ENCODE measurements around the gene TRMT13.
A peak's percentile ranks its signal among the peaks of the same experiment; 100 is the strongest.

TRMT13 gene, protein sequence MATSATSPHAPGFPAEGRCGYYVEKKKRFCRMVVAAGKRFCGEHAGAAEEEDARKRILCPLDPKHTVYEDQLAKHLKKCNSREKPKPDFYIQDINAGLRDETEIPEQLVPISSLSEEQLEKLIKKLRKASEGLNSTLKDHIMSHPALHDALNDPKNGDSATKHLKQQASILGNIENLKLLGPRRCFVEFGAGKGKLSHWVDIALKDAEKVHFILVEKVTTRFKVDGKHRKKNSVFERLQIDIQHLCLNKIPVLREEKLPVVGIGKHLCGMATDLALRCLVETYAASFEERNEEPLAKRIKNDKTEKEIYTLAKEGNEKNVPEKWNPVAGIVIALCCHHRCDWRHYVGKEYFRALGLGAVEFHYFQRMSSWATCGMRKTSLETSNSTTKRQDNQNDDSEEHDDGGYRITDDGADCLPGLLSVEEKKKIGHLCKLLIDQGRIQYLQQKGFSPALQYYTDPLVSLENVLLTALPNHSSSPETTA

DNA sequence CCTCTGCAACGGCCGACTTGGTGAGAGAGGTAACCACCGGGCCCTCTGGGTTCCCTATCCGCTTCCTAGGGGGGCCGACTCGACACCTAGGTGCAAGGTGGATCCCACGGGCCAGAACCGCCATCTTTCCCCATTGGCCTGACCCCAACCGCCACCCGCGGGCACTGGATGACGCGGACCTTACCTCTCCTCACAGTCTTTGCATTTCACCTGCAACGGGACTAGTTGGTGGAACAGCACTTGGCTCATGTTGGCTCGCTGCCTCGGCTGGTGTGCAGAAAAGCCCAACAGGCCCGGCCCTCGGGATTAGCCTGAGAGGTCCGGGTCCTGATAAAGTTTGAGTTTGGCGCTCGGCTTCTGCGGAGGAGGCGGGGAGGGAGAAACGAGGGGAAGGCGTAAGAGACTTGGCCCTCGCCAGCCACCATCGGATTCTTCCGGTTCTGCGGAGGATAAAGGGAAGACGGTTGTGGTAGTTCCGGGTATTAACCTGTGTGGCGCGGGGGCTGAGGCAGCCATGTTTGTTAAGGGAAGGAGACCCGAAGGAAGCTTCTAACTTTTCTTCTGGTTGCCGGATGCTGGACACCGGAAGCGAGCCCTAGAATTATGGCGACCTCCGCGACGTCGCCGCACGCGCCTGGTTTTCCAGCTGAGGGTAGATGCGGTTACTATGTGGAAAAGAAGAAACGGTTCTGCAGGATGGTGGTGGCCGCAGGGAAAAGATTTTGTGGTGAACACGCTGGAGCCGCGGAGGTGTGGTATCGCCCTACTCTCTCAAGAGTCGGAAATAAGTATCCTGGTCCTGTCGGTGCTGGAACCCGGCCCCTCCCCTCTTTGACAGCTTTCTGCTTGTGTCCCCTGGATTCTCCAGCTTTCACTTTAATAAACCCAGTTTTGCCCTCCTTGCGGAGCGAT is at the start of gene TRMT13, which contains the start of gene SASS6:
TRMT13 (plus strand) TSS at position 598 of the 912 bp plus-strand sequence; CDS start at position 604, 6 bp downstream.
SASS6 (minus strand) TSS at position 365 of the 912 bp plus-strand sequence; CDS start at position 249, 116 bp downstream.
- peak; percentile 88 for DNase-seq

DNA sequence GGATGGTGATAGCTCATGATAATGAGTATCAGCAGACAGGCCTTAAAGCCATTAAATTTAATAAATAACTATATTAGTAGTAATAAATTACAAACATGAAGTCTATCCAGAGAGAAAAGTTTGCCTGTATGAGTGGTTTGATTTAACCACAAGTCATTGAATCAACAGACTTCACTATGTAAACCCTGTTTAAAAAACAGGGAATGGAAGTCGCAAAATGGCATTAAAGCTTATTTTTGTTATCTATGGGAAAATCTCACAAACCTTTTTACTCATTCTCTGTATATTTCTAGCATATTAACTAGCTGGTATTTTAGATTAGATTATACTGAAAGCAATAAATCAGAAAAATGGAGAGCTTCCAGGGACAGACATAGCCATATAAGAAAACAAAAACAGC is 45.6 kb upstream of the TRMT13 start:
- no peak for DNase-seq

DNA sequence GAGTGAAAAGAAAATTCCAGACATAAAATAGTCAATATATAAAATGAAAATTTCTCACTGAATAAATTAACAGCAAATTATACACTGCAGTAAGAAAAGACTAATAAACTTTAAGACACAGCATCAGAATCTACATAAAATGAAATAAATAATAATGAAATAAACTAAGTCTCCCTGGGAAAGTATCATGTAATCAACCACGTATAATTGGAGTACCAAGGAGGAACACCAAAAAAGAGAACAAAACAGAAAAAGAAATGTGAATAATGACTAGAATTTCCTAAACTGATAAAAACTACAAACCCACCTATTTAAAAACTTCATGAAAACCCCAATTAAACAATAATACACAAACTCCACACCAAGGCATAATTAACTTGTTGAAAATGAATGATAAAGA is 43.9 kb upstream of the TRMT13 start:
- no peak for DNase-seq

DNA sequence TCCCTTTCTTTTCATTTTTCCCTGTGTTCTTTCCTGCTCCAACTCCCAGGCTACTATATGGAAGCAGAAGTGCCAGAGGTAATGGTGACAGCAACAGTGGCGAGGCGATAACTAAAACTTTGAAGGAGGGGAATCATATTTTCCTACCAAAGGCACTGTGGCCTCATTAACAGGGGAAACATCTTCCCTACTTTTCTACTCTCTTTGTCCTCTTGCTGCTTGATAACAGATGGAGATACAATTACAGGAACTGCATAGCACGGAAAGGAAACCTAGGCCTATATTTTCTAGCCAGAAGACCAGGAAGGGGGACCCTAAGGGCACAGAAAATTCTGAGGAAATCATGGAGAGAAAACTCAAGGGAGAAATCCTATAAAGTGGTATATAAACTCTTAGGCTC is 42.5 kb upstream of the TRMT13 start:
- DNase-seq = no peak

DNA sequence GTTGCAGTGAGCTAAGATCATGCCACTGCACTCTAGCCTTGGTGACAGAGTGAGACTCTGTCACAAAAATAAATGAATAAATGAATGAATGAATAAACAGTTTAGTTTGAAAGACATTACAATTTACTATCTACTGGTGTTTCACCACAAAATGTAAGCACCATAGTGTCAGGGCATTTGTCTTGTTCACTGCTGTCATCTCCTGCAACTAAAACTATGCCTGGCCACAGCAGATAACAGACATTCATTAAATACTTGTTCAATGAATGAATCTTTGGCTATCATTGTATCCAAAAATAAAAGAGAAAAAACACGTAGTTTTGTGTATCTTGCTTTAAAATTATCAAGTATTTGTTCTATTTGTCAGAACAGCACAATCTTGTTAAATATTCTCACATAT is 32.8 kb upstream of the TRMT13 start:
- DNase-seq = no peak

DNA sequence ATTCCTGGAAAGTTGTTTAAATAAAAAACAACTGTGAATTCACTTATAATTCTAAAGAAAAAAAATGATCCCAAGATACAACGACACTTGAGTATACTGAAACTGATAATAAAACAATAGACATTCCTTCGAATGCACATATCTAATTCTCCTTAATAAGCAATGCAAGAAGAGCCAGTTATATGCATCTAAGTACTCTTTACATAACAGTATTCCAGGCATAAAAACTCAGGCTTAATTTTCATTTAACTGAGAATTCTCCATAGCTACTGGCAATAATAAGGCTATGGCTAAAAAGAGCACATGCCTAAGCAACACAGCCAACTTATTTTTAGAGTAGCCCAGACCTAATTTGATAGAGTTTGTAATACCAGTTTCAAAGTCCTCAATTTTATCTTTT is 31.4 kb upstream of the TRMT13 start:
- DNase-seq = no peak

DNA sequence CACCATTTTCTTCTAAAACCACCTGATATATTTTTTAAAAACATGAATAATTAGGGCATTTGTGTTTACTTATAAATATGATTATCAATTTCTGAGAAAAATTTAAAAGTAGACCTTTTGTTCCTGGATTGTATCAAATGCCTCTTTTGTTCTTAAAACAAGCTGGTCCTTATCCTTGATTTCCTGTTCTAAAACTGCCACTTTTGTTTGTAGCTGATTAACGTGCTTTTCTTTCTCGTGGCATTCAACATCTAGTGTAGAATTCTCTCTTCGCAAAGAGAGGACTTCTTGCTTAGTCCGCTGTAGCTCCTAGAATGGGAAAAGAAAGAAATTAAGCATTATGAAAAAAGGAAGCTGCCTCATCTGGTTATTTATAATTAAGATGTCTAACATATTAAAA is 25.3 kb upstream of the TRMT13 start:
- DNase-seq = no peak

DNA sequence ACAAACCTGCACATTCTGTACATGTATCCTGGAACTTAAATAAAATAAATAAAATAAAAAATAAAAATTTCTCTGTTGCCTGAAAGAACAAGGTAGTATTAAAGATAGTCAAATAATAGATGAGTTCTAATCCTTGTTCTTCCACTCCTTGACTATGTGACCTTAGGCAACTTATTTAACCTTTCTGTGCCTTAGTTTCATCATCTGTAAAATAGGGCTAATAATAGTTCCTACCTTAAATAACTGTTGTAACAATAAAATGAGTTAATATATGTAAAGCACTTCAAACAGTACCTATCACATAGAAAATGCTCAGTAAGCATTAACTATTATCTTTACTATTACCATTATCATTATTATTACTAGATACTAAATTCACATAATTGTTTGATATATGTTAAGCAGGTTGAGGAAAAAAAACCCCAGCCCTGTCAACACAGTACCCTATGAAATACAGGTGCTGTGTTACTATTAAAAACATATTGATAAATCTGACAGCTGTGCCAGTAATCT is 23.4 kb upstream of the TRMT13 start:
- no peak for DNase-seq

DNA sequence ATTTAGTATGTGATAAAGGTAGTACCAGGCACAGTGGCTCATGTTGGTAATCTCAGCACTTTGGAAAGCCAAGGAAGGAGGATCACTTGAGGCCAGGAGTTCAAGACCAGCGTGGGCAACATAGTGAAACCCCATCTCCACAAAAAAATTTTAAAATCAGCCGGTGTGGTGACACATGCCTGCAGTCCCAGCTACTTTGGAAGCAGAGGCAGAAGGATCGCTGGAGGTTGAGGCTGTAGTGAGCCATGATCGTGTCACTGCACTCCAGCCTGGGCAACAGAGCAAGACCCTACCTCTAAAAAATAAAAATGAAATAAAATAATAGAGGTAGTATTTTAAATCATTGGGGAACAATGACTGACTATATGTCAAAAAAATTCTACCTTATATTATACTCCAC is 17.4 kb upstream of the TRMT13 start:
- DNase-seq = no peak

DNA sequence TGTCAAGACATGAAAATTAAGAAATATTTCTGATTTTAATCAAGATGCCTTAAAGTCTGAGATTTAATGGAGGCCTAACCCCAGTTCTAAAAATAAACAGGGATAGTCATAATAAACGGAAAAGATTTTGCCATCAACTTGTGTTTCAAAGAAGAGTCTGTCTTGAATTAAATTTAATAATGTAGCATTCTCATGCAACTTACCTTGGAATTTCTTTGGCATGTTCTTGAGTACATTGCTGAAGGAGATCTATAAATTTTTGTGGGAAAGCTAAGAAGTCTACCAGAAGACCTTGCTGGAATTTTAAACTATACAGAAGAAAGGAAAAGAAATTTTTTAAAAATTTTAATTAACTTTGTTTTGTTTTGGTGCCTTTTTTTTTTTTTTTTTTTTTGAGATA is 10.8 kb upstream of the TRMT13 start:
- DNase-seq = no peak

DNA sequence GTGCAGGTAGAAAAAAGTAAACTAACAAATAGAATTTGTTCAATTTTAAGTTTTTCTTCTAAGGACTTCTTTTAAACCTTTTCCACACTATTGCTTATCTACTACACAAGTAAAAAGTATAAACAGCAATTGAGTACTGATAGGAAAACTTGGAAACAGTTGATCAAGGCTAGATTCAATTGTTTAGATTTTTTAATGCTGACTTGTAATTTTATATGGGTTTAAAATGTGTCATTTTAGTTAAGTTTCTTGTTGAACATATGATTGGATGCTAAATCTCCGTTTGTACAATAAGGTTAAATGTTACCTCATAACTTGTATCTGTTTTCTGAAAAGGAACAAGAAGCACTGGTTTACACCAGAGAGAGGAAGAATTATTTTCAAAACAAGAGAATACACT is 5.7 kb upstream of the TRMT13 start:
- no peak for DNase-seq

DNA sequence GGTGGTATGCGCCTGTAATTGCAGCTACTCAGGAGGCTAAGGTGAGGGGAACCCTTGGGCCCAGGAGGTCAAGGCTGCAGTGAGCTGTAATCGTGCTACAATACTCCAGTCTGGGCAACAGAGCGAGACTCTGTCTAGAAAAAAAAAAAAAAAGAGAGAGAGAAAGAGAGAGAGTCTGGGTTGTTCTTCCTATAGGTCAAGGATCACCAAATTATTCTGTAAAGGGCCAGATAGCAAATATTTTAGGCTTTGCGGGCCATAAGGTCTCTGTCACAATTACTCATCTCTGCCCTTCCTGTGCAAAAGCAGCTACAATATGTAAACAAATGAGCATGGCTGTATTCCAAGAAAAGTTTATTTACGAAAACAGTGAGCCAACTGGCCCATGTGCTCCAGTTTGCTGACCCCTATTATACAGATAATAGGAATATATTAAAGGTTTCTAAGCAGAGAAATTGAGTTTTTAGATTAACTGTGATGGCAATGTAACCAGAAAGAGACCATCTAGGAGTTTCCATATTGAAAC is 2.3 kb upstream of the TRMT13 start:
- DNase-seq = no peak

DNA sequence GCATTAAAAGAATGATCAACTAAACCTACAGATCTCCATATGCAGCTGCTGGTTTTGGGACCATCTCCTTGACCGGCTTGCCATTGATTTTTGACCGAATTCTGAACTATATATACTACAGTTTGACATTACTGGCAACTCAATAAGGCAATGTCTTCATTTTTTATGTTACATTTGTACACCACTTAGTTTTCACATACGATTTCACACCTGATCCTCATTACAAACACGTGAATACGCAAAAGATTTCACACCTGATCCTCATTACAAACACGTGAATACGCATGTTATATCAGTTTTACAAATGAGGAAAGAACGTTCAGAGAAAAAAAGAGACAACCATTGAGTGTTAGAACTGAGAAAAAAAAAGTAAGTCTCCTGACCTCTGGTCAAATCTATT is 1.3 kb upstream of the TRMT13 start:
- no peak for DNase-seq

DNA sequence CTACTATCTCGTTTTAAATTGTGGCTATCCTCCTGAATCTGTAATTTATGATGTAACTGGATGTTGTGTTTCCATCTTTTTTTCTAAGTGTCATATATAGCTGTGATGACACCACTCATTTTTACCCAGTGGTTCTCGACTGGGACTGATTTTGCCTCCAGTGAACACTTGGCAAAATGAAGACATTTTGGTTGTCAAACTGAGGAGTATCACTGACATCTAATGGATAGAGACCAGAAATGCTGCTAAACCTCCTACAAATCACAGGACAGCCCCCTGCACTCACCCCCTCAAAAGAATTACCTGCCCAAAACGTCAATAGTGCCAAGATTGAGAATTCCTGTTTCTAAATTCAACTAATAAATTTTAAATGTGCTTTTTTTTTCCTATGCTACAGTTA is 1.9 kb downstream of the TRMT13 start:
- no peak for DNase-seq

DNA sequence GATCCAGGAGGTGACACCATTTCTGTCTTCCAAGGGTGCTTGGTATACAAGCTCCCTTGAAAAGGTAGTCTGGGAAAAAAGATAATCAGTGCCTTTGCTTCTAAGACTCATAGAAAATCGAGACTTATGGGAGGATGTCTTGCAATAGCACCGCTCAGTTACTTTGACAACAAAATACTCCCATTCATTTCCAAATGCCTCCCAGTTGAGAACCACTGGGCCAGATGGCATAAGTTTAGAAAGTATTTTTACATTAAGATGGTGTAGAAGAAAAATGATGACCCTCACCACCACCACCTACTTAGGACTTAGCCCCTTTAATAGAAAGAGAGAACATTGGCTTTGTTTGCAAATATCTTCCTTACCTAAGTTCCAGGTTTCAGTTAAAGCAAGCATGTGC is 4.6 kb downstream of the TRMT13 start:
- no peak for DNase-seq

DNA sequence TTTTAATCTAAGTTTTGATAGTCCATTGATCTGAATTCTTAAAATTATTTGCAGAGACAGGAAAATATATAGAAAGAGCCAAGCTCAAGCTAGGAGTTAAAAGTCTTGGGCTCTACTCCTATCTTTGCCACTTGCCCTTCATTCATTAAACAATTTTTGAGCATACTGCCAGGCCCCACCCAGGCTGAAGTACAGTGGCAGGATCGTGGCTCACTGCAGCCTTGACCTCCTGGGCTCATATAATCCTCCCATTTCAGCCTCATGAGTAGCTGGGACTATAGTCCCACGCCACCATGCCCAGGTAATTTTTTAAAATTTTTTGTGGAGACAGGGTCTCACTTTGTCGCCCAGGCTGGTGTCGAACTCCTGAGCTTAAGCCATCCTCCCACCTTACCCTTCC is 8.2 kb downstream of the TRMT13 start:
- DNase-seq = no peak

DNA sequence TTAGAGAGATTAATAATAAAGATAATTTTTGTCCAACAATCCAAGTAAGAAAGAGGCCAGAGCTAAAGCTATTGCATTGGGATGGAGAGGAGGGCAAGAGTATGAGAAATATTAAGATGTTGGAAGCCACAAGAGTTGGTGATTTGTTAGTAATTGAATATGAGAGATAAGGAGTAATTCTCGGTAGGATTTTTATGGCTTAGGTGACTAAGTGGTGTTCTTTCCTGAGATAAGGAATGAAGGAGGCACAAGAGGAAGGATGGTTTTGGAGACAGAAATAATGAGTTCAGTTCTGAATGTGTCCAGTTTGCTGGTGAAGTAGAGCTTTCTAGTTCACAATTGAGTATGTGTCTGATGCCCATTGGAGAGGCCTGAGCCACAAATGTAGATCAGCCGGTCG is 9.4 kb downstream of the TRMT13 start:
- DNase-seq = no peak

DNA sequence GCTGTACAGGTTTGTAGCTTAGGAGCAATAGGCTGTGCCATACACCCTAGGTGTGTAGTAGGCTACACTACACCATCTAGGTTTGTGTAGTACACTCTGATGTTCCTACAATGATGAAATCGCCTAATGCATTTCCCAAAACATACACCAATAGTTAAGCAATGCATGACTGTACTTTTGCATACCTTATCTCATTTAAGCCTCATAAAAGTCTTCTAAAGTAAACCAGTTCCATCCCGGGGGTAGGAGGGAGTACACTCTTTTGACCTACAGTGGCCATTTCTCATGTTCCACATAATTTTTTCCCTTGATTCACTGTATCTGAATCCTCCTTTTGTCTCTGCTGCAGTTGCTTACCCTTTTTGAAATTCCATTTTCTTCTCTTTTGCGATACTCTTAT is 12.2 kb downstream of the TRMT13 start:
- DNase-seq = no peak

DNA sequence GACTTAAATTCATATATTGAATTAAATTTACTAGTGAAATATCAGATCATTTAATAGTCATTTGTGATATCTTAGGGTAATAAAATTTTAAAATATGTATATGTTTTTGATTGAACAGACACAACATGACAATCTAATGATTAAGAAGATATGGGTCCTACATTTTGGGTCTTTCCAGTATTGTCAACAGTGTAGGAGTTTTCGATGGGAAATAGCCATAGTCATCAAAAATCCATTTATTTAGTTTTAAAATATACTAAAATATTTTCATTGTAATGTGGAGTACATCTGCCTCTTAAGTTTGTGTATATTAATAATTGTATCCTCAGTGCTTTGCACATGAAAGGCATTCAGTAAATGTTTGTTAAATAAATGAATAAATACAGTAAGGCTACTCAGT is 14.0 kb downstream of the TRMT13 start:
- no peak for DNase-seq

DNA sequence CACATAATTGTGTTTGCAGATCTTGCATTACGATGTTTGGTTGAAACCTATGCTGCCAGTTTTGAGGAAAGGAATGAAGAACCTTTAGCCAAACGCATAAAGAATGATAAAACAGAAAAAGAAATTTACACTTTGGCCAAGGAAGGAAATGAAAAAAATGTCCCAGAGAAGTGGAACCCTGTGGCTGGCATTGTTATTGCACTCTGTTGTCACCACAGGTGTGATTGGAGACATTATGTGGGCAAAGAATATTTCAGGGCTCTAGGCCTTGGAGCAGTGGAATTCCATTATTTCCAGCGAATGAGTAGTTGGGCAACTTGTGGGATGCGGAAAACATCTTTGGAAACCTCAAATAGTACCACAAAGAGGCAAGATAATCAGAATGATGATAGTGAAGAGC is 14.9 kb downstream of the TRMT13 start:
- DNase-seq = no peak

DNA sequence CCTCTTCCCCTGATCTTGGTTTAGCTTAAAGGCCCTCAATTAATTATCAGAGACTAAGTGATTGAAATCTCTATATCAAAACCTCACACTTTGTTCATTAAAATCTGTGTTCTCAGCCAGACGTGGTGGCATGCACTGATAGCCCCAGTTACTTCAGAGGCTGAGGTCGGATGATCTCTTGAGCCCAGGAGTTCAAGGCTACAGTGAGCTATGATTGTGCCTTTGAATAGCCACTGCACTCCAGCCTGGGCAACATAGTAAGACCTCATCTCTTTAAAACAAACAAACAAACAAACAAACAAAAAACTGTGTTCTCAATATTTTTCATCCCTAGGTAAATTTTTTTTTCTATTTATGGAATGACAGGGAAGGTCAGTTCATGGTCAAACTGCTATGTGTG is 18.7 kb downstream of the TRMT13 start:
- no peak for DNase-seq

DNA sequence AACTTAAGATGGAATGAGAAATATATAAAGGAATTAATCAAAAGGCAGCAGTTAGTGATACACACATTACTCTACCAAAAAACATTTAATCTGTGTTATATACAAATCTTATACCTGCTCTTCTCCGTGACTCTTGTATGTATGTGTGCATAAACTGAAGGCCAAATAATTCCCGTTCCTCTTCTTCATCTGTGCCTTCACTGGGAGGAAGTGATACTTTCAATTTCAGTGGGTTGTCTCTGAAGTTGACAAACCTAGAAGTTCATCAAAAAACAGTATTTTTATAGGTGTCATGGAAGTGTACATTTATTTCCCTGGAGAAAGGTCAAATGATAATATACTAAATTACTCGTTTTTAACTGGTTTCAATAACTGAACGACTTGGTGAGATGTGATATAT is 19.3 kb downstream of the TRMT13 start:
- DNase-seq = no peak

DNA sequence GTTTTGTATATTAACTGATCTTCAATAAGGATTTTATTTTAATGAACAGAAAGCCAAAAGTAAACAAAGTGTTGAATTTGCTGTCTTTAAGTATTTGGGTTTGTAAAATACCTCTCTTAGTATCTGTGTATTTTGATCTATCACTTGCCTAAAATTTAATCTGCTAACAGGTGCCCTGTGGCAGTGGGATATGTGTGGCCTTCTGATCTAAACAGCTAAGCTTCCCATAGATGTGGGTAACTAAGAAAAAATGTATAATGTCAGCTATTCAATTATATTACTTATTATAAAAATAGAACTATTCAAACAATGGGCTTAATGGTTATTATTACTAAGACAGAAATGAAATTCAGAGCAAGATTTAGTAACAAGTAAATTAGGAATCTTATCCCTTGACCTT is 29.9 kb downstream of the TRMT13 start:
- DNase-seq = no peak

Measured in stimulated activated CD4-positive, alpha-beta T cell treated with anti-CD3 and anti-CD28 coated beads, Interleukin-12 subunit alpha, Interleukin-12 subunit beta, amount 100 ng/mL, for 4 hours (primary cell).